ENCODE data around the gene ZNF516. TPM values are rescaled to one million over a fixed set of nuclear protein-coding genes. Genes with fewer than 3 reads are reported as not detected.
A peak's percentile ranks its signal among the peaks of the same experiment; 100 is the strongest.

ZNF516 gene
- total RNA-seq, 4 donors from 2014 or later = 20.5 to 55.4 (median 22.4) TPM

- Histone ChIP-seq H3K4me3 (peak overlapping the region; percentile 84), H3K27ac (peak overlapping the region; percentile 90), H3K27me3 (no peaks in the 10 kb centered on the region), H3K4me1 (peaks cover 49% of the 10 kb centered on the region), H3K36me3 (no peaks in the 10 kb centered on the region), H3K9me3 (no peaks in the 10 kb centered on the region)
- peak in 2 of 3 donors; percentile 4 to 58 for TF ChIP-seq POLR2AphosphoS5 (IDR thresholded peaks at IDR 0.05)
- no peak for TF ChIP-seq CTCF (IDR thresholded peaks at IDR 0.05)
- TF ChIP-seq EP300 (IDR thresholded peaks at IDR 0.05) = no peak
- DNase-seq (ENCODE audit: low spot score in 2 of 2) = peak; percentile 100
- under 1% methylated on average over 31 of the region's 31 CpGs for WGBS
Measured at GRCh38 chr18:76492669-76493212, 2.3 kb downstream of the ZNF516 start.

- under 1% methylated on average over 21 of the region's 70 CpGs for WGBS
- peak overlapping the region; percentile 90 for H3K27ac ChIP-seq
- H3K4me1 ChIP-seq = peaks cover 52% of the 10 kb centered on the region
- H3K4me3 ChIP-seq = peak overlapping the region; percentile 84
- peak in 1 of 2 donors; percentile 82 for DNase-seq (ENCODE audit: low spot score in 2 of 2)
- TF ChIP-seq CTCF (IDR thresholded peaks at IDR 0.05) (no peak), POLR2AphosphoS5 (IDR thresholded peaks at IDR 0.05) (no peak), POLR2A (IDR thresholded peaks at IDR 0.05) (no peak), EP300 (IDR thresholded peaks at IDR 0.05) (no peak)
- no peaks in the 10 kb centered on the region for H3K36me3 ChIP-seq
- no peaks in the 10 kb centered on the region for H3K27me3 ChIP-seq
- no peaks in the 10 kb centered on the region for H3K9me3 ChIP-seq
Measured at GRCh38 chr18:76491776-76492668, 3.0 kb downstream of the ZNF516 start.

GRCh38 chr18:76491473-76491775 lies 3.6 kb downstream of the ZNF516 start:
- Histone ChIP-seq H3K27me3 (no peaks in the 10 kb centered on the region), H3K27ac (peak overlapping the region; percentile 90), H3K4me3 (peak overlapping the region; percentile 84), H3K36me3 (no peaks in the 10 kb centered on the region), H3K9me3 (no peaks in the 10 kb centered on the region), H3K4me1 (peaks cover 52% of the 10 kb centered on the region)
- DNase-seq (ENCODE audit: low spot score in 2 of 2) = peak in 1 of 2 donors; percentile 81
- WGBS = 4% methylated on average over 10 of the region's 31 CpGs
- TF ChIP-seq POLR2AphosphoS5 (IDR thresholded peaks at IDR 0.05) = no peak
- TF ChIP-seq EP300 (IDR thresholded peaks at IDR 0.05) = no peak
- no peak for TF ChIP-seq CTCF (IDR thresholded peaks at IDR 0.05)

GRCh38 chr18:76490670-76491472 lies 4.2 kb downstream of the ZNF516 start:
- no peaks in the 10 kb centered on the region for H3K9me3 ChIP-seq
- peaks cover 52% of the 10 kb centered on the region for H3K4me1 ChIP-seq
- TF ChIP-seq POLR2AphosphoS5 (IDR thresholded peaks at IDR 0.05) (no peak), POLR2A (IDR thresholded peaks at IDR 0.05) (no peak), CTCF (IDR thresholded peaks at IDR 0.05) (no peak), EP300 (IDR thresholded peaks at IDR 0.05) (no peak)
- WGBS = 1% methylated on average over 47 of the region's 73 CpGs
- H3K27me3 ChIP-seq = no peaks in the 10 kb centered on the region
- no peaks in the 10 kb centered on the region for H3K36me3 ChIP-seq
- peak overlapping the region; percentile 84 for H3K4me3 ChIP-seq
- peak overlapping the region; percentile 90 for H3K27ac ChIP-seq
- peak in 1 of 2 donors; percentile 81 for DNase-seq (ENCODE audit: low spot score in 2 of 2)

- no peak for TF ChIP-seq CTCF (IDR thresholded peaks at IDR 0.05)
- TF ChIP-seq POLR2AphosphoS5 (IDR thresholded peaks at IDR 0.05) = no peak
- TF ChIP-seq POLR2A (IDR thresholded peaks at IDR 0.05) = no peak
- TF ChIP-seq EP300 (IDR thresholded peaks at IDR 0.05) = no peak
- Histone ChIP-seq H3K36me3 (no peaks in the 10 kb centered on the region), H3K27me3 (no peaks in the 10 kb centered on the region), H3K9me3 (no peaks in the 10 kb centered on the region), H3K4me1 (peaks cover 52% of the 10 kb centered on the region), H3K4me3 (peak overlapping the region; percentile 84), H3K27ac (no peak overlapping the region)
- no peak for DNase-seq (ENCODE audit: low spot score in 2 of 2)
- WGBS = 48% methylated on average over 5 of the region's 5 CpGs
Measured at GRCh38 chr18:76490033-76490432, 5.0 kb downstream of the ZNF516 start.
